Activated CD4-positive, alpha-beta T cell treated with anti-CD3 and anti-CD28 coated beads, Interleukin-10, Interleukin-2, amounts not matched to agents 100 ng/mL and 50 ng/mL, durations not matched to agents 16 hours and 8 hours (primary cell): ENCODE results near the gene ABCA13.
"Not testable (repeated sequence)": the region's sequence is repeated elsewhere in the genome, so short reads cannot be mapped to it uniquely, and the experiment has no call there.

Experiments used
- DNase-seq: peaks from one replicate; pipeline ENCODE4 v3.0.0-alpha.2; 2020

ABCA13 gene, protein sequence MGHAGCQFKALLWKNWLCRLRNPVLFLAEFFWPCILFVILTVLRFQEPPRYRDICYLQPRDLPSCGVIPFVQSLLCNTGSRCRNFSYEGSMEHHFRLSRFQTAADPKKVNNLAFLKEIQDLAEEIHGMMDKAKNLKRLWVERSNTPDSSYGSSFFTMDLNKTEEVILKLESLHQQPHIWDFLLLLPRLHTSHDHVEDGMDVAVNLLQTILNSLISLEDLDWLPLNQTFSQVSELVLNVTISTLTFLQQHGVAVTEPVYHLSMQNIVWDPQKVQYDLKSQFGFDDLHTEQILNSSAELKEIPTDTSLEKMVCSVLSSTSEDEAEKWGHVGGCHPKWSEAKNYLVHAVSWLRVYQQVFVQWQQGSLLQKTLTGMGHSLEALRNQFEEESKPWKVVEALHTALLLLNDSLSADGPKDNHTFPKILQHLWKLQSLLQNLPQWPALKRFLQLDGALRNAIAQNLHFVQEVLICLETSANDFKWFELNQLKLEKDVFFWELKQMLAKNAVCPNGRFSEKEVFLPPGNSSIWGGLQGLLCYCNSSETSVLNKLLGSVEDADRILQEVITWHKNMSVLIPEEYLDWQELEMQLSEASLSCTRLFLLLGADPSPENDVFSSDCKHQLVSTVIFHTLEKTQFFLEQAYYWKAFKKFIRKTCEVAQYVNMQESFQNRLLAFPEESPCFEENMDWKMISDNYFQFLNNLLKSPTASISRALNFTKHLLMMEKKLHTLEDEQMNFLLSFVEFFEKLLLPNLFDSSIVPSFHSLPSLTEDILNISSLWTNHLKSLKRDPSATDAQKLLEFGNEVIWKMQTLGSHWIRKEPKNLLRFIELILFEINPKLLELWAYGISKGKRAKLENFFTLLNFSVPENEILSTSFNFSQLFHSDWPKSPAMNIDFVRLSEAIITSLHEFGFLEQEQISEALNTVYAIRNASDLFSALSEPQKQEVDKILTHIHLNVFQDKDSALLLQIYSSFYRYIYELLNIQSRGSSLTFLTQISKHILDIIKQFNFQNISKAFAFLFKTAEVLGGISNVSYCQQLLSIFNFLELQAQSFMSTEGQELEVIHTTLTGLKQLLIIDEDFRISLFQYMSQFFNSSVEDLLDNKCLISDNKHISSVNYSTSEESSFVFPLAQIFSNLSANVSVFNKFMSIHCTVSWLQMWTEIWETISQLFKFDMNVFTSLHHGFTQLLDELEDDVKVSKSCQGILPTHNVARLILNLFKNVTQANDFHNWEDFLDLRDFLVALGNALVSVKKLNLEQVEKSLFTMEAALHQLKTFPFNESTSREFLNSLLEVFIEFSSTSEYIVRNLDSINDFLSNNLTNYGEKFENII (N-terminal part only)

GRCh38 chr7:48171202-48171601 lies at the start of gene ABCA13:
TSS of gene ABCA13 (plus strand) at chr7:48171458. CDS start at chr7:48171484, 26 bp downstream.
- DNase-seq: no peak

DNA sequence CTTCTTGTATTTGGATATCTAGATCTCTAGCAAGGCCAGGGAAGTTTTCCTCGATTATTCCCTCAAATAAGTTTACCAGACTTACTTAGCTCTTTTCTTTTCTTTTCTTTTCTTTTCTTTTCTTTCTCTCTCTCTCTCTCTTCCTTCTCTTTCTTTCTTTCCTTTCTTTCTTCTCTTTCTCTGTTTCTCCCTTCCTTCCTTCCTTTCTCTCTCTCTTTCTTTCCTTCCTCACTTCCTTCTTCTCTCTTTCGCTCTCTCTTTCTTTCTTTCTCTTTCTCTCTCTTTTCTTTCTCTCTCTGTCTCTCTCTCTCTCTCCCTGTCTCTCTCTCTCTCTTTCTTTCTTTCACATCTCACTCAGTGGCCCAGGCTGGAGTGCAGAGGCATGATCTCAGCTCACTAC lies 45.2 kb upstream of the ABCA13 start:
- DNase-seq: no peak

DNA sequence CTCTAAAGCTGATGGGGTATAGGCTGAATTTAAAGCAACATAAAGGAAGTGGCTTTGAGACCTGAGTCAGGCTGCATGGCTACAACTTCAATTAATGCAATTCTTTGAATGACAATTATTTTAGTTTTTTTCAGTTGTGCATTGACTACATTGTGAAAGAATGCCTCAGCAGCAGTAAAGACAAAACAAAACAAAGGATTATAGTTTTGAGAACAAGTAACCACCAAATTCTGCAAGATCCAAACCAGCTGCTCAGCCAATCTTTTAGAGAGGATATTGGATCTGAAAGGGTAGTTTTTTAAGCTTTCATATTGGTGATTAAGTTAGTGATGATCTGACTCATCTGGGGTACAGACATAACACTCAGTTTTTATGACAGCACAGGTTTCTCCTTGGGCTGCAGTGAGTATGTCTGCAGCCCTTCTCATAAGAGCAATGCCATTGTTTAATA lies 40.6 kb upstream of the ABCA13 start:
- DNase-seq: peak; percentile 84

GRCh38 chr7:48132792-48133191 lies 38.5 kb upstream of the ABCA13 start:
- DNase-seq: no peak

DNA sequence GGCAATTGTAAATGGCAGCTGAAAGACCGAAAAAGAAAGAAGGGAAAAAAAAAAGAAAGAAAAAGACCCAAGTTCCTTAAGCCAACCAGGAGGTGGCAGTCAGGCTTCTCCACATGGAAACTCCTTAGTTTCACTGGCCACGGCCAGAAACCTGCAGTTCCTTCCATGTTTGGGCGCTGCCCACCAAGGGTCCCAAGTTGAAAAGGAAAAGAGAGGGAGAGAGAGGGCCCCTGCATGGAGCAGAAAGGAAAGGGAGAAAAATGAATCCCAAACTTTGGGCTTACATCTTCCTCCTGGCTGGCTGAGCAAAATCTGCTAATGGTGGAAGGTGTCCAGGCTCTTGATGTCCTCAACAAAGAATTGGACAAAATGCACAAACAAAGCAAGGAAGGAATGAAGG lies 31.8 kb upstream of the ABCA13 start:
- no peak for DNase-seq

DNA sequence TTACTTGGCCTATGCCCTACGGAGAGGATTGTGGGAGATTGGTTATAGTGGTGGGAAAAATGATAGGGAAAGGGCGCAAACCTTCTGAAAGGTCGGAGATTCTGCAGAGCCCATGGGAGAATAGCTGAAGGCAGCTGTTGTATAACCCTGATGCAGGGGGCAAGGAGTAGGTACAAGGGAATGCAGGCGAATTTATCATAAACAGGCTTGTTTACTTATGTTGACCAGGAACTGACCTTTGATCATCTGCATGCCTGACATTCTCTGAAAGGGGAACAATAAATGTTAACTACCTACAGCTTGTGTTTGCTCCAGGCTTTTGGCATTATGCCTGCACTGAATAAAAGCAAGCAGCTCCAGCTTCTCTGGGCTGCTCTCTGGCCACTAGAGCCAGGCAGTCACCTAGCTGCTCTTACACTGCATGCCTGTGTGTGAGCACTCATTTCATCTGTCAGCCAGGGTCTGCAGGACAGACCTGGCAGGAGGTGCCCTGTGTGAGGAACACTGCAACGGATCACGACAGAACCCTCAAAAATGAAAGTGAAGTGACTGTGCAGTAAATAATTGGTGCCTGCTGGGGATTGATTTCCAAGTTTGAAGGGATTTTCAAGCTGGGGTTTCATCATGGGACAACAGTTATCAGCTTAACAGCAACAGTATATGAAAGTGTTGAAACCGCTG lies 31.1 kb upstream of the ABCA13 start:
- DNase-seq: no peak

DNA sequence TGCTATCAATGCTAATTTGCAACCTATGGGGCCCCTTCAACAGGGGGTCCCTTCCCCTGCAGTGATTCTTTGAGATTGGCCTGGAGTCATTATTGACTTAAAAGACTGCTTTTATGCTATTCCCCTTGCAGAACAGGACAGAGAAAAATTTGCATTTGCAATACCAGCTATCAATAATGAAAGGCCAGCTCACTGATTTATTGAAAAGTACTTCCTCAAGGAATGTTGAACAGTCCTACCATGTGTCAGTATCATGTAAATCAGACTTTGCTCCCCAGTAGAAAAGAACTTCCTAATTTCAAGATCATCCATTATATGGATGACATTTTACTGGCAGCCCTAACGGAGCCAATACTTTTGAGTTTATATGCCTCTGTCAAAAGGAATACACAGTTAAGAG lies 29.7 kb upstream of the ABCA13 start:
- no peak for DNase-seq

DNA sequence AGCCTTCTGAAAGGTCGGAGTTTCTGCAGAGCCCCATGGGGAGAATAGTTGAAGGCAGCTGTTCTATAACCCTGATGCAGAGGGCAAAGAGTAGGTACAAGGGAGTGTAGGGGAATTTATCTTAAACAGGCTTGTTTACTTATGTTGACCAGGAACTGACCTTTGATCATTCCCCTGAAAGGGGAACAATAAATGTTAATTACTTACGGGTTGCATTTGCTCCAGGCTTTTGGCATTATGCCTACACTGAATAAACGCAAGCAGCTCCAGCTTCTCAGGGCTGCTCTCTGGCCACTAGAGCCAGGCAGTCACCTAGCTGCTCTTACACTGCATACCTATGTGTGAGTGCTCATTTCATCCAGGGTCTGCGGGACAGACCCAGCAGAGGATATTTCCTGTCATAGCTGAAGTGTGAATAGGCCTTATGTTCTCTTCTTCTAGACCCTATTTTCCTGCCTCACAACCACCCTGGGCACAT lies 26.9 kb upstream of the ABCA13 start:
- no peak for DNase-seq

DNA sequence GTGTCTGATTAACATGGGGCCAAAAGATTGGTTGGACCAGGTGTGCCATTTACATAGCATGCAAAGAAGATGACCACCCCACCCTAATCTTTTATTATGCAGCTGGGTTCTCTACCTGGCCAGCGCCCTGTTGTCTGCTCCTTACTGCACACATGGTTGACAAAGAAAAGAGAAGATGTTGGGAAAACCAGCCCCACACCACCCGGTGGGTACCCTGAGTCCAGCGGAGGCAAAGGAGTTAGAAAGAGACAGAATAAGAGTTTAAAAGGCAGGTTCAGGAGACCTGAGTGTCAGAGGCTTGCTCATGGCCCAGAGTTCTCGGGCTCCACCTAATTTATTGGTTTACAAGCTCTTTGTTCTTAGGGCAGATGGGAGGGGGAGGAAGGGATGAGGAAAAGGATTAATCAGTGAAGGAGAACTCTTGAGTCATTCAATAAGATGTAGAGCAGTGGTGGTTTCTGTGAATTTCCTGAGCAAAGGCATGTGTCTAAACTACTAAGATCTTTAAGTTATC lies 24.1 kb upstream of the ABCA13 start:
- no peak for DNase-seq

DNA sequence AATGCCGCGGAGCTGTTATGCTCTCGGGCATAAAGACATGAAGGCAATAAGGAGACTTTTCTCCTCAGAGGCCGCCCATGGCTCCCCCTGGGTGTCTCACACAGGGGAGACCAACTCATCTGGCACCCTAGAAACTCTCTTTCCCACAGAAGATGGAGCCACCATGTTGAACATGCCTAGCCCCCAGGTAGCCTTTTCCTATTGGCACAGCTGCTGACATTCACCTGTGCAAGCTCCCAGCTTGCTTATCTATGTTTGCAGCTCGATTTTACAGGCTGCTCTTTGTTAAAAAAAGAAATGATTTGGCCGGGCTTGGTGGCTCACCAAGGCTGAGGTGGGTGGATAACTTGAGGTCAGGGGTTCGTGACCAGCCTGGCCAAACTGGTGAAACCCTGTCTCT lies 23.6 kb upstream of the ABCA13 start:
- not testable (repeated sequence) for DNase-seq

- no peak for DNase-seq
These were observed 22.9 kb upstream of the ABCA13 start for GRCh38 chr7:48148311-48148710.

DNA sequence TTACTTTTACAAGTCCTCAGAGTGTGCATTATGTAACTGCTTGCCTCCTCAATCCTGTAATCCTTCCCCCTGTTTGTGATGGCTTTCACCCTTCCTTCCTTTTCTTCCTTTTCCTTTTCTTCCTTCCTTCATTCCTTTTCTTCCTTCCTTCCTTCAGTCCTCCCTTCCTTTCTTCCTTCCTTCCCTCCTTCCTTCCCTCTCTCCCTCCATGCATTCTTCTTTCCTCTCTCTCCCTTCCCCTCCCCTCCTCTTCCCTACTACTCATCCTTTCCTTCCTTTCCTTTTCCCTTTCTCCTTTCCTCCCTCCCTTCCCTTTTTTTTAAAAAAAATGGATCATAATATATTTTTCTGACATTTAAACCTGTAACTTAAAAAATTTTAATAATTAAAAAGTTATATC lies 22.2 kb upstream of the ABCA13 start:
- no peak for DNase-seq

GRCh38 chr7:48150086-48150485 lies 21.2 kb upstream of the ABCA13 start:
- DNase-seq: no peak

DNA sequence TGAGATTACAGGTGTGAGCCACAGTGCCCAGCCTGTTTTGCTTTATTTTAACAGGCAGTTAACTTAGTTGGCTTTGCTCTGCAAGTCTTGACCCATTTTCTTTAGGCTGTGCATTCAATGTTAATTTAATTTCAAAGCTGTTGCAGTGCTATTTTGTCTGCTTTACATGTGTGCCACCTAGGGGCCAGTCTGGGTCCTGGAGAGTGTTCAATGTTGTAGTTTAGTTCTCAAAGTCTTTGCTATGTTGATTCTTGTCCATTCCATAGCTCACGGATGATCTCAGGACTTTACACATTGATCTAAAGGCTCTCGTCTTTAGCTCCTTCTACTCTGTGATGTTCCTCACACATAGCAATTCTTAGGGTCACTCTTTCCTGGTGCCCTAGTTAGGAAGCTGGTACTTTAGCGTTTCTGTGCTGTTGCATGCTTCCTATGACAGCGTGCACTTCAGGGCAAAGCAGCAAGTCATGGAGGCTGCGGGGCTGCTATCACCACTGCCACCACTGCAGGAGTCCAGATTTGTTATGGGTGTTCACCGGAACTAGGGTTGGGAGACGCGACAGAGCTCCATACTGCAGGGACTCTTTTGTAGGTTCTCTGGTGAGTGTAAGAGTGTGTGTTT lies 16.4 kb upstream of the ABCA13 start:
- peak; percentile 58 for DNase-seq

DNA sequence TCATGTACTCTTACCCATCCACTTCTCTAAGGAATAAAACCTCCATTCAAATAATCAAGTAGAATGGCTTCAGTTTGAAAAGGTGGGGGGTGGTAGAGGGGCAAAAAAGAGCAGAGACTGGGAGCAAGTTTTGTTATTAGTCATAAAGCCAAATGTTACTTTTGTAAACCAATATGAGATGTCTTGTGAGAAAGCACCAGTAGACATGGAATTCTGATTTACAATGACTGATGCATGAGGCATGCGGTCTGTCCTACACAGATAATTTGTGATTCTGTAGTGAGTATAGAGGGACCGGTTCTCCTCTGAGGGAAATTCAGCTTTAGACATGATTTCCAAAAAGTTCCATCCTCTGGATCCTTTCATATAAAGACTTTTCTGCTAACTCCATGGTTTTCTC lies 12.9 kb upstream of the ABCA13 start:
- no peak for DNase-seq

- no peak for DNase-seq
These were observed 9.7 kb upstream of the ABCA13 start for GRCh38 chr7:48161407-48162125.

GRCh38 chr7:48165157-48165556 lies 6.1 kb upstream of the ABCA13 start:
- DNase-seq: no peak

- DNase-seq: peak; percentile 26
These were observed 3.1 kb upstream of the ABCA13 start for GRCh38 chr7:48168159-48168558.

DNA sequence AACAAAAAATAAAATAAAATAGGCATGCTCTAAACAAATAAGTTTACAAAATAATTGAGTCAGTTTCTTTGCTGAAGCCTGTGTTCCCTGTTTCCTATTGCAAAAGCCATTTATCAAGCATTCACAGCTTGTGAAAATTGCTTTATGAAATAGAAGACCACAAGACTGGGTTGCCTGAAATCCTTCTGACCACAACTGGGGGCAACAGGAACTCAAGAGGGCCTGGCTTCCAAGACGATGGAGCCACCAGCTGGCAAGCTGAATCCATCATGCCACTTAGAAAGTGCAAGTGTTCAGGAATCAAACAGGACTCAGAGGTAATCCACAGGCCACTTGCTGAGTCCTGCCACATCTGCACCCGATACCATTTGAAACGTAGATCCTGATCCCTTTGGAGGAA lies 752 bp upstream of the ABCA13 start:
- DNase-seq: no peak

DNA sequence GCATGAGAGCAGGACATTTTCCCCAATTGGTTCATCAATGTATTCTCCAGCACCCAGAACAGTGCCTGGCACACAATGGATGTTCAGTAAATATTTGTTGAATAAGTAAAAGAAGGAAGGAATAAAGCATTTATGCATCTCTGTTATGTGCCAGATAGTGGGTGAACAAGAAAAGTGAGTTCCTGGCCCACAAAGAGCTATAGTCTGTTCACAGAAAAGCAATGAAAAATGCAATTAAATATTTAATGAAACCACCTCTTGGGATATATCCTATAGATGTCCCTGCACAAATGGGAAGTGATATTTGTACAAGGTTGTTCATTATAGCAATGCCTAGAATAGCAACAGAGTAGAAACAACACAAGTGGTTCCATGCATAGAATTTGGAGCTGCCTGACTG lies 2.1 kb downstream of the ABCA13 start:
- DNase-seq: no peak
